ENCODE results near the gene NANOS3.

GRCh38 chr19:13892870-13893269 lies 15.9 kb downstream of the NANOS3 start:
- TF ChIP-seq, protein P1, sequence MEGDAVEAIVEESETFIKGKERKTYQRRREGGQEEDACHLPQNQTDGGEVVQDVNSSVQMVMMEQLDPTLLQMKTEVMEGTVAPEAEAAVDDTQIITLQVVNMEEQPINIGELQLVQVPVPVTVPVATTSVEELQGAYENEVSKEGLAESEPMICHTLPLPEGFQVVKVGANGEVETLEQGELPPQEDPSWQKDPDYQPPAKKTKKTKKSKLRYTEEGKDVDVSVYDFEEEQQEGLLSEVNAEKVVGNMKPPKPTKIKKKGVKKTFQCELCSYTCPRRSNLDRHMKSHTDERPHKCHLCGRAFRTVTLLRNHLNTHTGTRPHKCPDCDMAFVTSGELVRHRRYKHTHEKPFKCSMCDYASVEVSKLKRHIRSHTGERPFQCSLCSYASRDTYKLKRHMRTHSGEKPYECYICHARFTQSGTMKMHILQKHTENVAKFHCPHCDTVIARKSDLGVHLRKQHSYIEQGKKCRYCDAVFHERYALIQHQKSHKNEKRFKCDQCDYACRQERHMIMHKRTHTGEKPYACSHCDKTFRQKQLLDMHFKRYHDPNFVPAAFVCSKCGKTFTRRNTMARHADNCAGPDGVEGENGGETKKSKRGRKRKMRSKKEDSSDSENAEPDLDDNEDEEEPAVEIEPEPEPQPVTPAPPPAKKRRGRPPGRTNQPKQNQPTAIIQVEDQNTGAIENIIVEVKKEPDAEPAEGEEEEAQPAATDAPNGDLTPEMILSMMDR (IDR thresholded peaks at IDR 0.05) = no peak
- TF ChIP-seq EP300 (IDR thresholded peaks at IDR 0.05) = no peak

All from upper lobe of left lung (tissue), 4 donors.